NT2/D1 (cell line): ENCODE results near the gene NLGN4X.

Experiments
- DNase-seq: peaks from one replicate; pipeline ENCODE4 v3.0.0-alpha.2; 2011; ENCODE audit warnings: low read depth, low spot score
- H3K27me3 ChIP-seq: 2 replicates; pipeline ENCODE4 v1.6.0; 2011; ENCODE audit warnings: mild to moderate bottlenecking; ENCODE audit not compliant: insufficient read length, insufficient read depth
- H3K36me3 ChIP-seq: 2 replicates; pipeline ENCODE4 v1.6.1; 2011; ENCODE audit warnings: mild to moderate bottlenecking, low read length, mixed read lengths; ENCODE audit not compliant: insufficient read depth, insufficient read length
- H3K4me1 ChIP-seq: 2 replicates; pipeline ENCODE4 v1.5.1; 2011; ENCODE audit not compliant: insufficient read depth, insufficient read length
- H3K4me3 ChIP-seq: 2 replicates; pipeline ENCODE4 v1.5.1; 2011; ENCODE audit warnings: low read depth; ENCODE audit not compliant: insufficient read length
- H3K9ac ChIP-seq: 2 replicates; pipeline ENCODE4 v1.6.0; 2011; ENCODE audit warnings: low read depth; ENCODE audit not compliant: insufficient read length
- H3K9me3 ChIP-seq: 2 replicates; pipeline ENCODE4 v1.5.1; 2011; ENCODE audit warnings: mild to moderate bottlenecking, low read length; ENCODE audit not compliant: insufficient read depth
- SUZ12 ChIP-seq: IDR thresholded peaks from 2 replicates; pipeline ENCODE4 v1.6.1; 2011; ENCODE audit not compliant: insufficient read length, insufficient read depth; ENCODE audit errors: extremely low read depth
- YY1 ChIP-seq: IDR thresholded peaks from 2 replicates; pipeline ENCODE4 v1.6.1; 2011; ENCODE audit not compliant: insufficient read length, insufficient read depth
- ZNF274 ChIP-seq: IDR thresholded peaks from 2 replicates; pipeline ENCODE4 v1.6.1; 2011; ENCODE audit warnings: mild to moderate bottlenecking, low read depth, low read length

NLGN4X gene

GRCh38 chrX:6074532-6074931 lies 154.1 kb downstream of the NLGN4X start:
- no peaks in the 10 kb centered on the region for H3K36me3 ChIP-seq
- no peaks in the 10 kb centered on the region for H3K27me3 ChIP-seq
- no peak overlapping the region for H3K4me3 ChIP-seq
- DNase-seq, result no peak
- no peak overlapping the region for H3K9ac ChIP-seq
- H3K4me1 ChIP-seq, result no peaks in the 10 kb centered on the region
- no peaks in the 10 kb centered on the region for H3K9me3 ChIP-seq
- TF ChIP-seq YY1 (no peak), SUZ12 (no peak), ZNF274 (no peak)

- TF ChIP-seq YY1 (no peak), SUZ12 (no peak), ZNF274 (no peak)
- Histone ChIP-seq H3K4me3 (no peak overlapping the region), H3K4me1 (no peaks in the 10 kb centered on the region), H3K36me3 (no peaks in the 10 kb centered on the region), H3K9ac (no peak overlapping the region), H3K27me3 (no peaks in the 10 kb centered on the region), H3K9me3 (no peaks in the 10 kb centered on the region)
- no peak for DNase-seq
Measured at GRCh38 chrX:6071731-6072130, 156.9 kb downstream of the NLGN4X start.

- H3K4me3 ChIP-seq, result no peak overlapping the region
Measured at GRCh38 chrX:6067600-6067999, 161.1 kb downstream of the NLGN4X start.

GRCh38 chrX:6053141-6053540 lies 175.5 kb downstream of the NLGN4X start:
- TF ChIP-seq SUZ12, result no peak
- no peak for TF ChIP-seq ZNF274
- TF ChIP-seq YY1, result no peak
- Histone ChIP-seq H3K9me3 (no peaks in the 10 kb centered on the region), H3K36me3 (no peaks in the 10 kb centered on the region), H3K9ac (no peak overlapping the region), H3K4me3 (no peak overlapping the region), H3K4me1 (no peaks in the 10 kb centered on the region), H3K27me3 (no peaks in the 10 kb centered on the region)
- DNase-seq, result no peak

More at GRCh38 chrX:6067600-6067999, 161.1 kb downstream of the NLGN4X start:
- Histone ChIP-seq H3K9ac (no peak overlapping the region), H3K4me1 (no peaks in the 10 kb centered on the region), H3K27me3 (no peaks in the 10 kb centered on the region), H3K36me3 (no peaks in the 10 kb centered on the region), H3K9me3 (no peaks in the 10 kb centered on the region)
- no peak for TF ChIP-seq SUZ12
- TF ChIP-seq YY1, result no peak
- TF ChIP-seq ZNF274, result no peak
- DNase-seq, result no peak

- Histone ChIP-seq H3K4me3 (no peak overlapping the region), H3K27me3 (no peaks in the 10 kb centered on the region), H3K4me1 (no peaks in the 10 kb centered on the region), H3K36me3 (no peaks in the 10 kb centered on the region), H3K9ac (no peak overlapping the region), H3K9me3 (no peaks in the 10 kb centered on the region; the same call in 1 of the 2 replicates)
- no peak for DNase-seq
- no peak for TF ChIP-seq YY1
- TF ChIP-seq SUZ12, result no peak
- TF ChIP-seq ZNF274, result no peak
Measured at GRCh38 chrX:6052111-6052745, 176.4 kb downstream of the NLGN4X start.

GRCh38 chrX:6049132-6049531 lies 179.5 kb downstream of the NLGN4X start:
- H3K9me3 ChIP-seq, result no peaks in the 10 kb centered on the region; the same call in 1 of the 2 replicates
- DNase-seq, result no peak
- H3K4me3 ChIP-seq, result no peak overlapping the region
- no peaks in the 10 kb centered on the region for H3K36me3 ChIP-seq
- H3K4me1 ChIP-seq, result no peaks in the 10 kb centered on the region
- no peak for TF ChIP-seq YY1
- no peak for TF ChIP-seq SUZ12
- TF ChIP-seq ZNF274, result no peak
- no peaks in the 10 kb centered on the region for H3K27me3 ChIP-seq
- H3K9ac ChIP-seq, result no peak overlapping the region

- no peak for TF ChIP-seq SUZ12
- TF ChIP-seq YY1, result no peak
- TF ChIP-seq ZNF274, result no peak
- no peak overlapping the region for H3K4me3 ChIP-seq
- H3K36me3 ChIP-seq, result no peaks in the 10 kb centered on the region
- no peaks in the 10 kb centered on the region for H3K27me3 ChIP-seq
- DNase-seq, result no peak
- H3K4me1 ChIP-seq, result no peaks in the 10 kb centered on the region
- H3K9ac ChIP-seq, result no peak overlapping the region
- H3K9me3 ChIP-seq, result peaks cover 8% of the 10 kb centered on the region
Measured at GRCh38 chrX:6041630-6042029, 187.0 kb downstream of the NLGN4X start.
